Liver (tissue), 3 donors: Measurements from ENCODE around the gene NFIA.

Source experiments
- EGR1 ChIP-seq, 2 donors: IDR thresholded peaks; 2 replicates each; pipeline ENCODE4 v1.6.1; 2016 to 2018; ENCODE audit warnings: antibody characterized with exemption in 2 of 2, low read depth in 2 of 2
- FOXA1 ChIP-seq: IDR thresholded peaks from 2 replicates; pipeline ENCODE4 v1.6.1; 2016; ENCODE audit warnings: antibody characterized with exemption
- SP1 ChIP-seq: IDR thresholded peaks from 2 replicates; pipeline ENCODE4 v1.6.1; 2018; ENCODE audit warnings: antibody characterized with exemption, mild to moderate bottlenecking
- TF ChIP-seq, protein P1 (sequence below): IDR thresholded peaks from 2 replicates; pipeline ENCODE4 v1.6.1; 2016; ENCODE audit warnings: antibody characterized with exemption
- TF ChIP-seq, protein P2 (sequence below): fragments of 150-350 bp; IDR thresholded peaks from 2 replicates; pipeline ENCODE4 v1.5.1; 2017; ENCODE audit warnings: improper control_type of control experiment, low read depth, low read length; ENCODE audit not compliant: missing input control
- TF ChIP-seq, protein P3 (sequence below): IDR thresholded peaks from 2 replicates; pipeline ENCODE4 v1.6.1; 2016; ENCODE audit warnings: antibody characterized with exemption, mild to moderate bottlenecking
- donor health status: healthy.
- donor health status: healthy.

DNA sequence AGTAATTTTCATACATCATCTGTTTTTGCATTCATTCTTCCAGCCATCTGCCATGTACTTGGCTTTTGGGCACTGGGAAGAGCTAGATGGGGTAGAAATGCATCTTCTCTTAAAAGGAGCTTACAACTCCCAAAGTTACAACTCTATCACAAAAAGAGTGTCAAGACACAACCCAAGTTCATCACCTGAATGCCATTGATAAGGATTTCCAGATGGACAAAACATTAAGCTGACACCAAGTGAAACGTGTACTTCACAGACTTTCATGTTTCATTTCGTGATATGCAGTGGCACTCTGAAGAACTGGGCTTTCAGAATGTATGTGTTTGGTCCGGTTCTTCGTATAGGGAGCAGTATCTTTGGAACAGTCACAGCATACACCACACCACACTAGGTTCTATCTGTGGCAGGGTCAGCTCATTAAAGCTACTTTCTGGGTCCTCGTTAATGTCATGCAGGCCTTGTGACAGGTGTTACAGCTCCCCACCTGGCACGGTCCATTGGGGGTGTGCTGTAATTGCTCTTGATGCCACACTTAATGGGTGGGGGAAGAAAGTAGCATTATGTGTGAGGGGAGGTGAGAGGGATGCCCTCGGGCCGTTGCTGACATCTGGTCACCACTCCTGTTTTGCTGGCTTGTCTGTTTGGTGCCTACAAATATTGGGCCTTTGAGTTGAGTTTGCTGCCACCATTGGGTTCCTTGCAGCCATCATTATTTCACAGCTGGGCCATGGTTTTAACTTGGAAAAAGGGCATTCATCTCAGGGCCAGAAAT lies 164.9 kb downstream of the NFIA start:
- TF ChIP-seq FOXA1 = no peak
- TF ChIP-seq, protein P1, sequence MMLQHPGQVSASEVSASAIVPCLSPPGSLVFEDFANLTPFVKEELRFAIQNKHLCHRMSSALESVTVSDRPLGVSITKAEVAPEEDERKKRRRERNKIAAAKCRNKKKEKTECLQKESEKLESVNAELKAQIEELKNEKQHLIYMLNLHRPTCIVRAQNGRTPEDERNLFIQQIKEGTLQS = no peak
- no peak for TF ChIP-seq SP1
- TF ChIP-seq, protein P2, sequence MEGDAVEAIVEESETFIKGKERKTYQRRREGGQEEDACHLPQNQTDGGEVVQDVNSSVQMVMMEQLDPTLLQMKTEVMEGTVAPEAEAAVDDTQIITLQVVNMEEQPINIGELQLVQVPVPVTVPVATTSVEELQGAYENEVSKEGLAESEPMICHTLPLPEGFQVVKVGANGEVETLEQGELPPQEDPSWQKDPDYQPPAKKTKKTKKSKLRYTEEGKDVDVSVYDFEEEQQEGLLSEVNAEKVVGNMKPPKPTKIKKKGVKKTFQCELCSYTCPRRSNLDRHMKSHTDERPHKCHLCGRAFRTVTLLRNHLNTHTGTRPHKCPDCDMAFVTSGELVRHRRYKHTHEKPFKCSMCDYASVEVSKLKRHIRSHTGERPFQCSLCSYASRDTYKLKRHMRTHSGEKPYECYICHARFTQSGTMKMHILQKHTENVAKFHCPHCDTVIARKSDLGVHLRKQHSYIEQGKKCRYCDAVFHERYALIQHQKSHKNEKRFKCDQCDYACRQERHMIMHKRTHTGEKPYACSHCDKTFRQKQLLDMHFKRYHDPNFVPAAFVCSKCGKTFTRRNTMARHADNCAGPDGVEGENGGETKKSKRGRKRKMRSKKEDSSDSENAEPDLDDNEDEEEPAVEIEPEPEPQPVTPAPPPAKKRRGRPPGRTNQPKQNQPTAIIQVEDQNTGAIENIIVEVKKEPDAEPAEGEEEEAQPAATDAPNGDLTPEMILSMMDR = no peak
- TF ChIP-seq EGR1 (IDR thresholded peaks at IDR 0.05; ENCODE audit: low read depth in 2 of 2) = no peak
- TF ChIP-seq, protein P3, sequence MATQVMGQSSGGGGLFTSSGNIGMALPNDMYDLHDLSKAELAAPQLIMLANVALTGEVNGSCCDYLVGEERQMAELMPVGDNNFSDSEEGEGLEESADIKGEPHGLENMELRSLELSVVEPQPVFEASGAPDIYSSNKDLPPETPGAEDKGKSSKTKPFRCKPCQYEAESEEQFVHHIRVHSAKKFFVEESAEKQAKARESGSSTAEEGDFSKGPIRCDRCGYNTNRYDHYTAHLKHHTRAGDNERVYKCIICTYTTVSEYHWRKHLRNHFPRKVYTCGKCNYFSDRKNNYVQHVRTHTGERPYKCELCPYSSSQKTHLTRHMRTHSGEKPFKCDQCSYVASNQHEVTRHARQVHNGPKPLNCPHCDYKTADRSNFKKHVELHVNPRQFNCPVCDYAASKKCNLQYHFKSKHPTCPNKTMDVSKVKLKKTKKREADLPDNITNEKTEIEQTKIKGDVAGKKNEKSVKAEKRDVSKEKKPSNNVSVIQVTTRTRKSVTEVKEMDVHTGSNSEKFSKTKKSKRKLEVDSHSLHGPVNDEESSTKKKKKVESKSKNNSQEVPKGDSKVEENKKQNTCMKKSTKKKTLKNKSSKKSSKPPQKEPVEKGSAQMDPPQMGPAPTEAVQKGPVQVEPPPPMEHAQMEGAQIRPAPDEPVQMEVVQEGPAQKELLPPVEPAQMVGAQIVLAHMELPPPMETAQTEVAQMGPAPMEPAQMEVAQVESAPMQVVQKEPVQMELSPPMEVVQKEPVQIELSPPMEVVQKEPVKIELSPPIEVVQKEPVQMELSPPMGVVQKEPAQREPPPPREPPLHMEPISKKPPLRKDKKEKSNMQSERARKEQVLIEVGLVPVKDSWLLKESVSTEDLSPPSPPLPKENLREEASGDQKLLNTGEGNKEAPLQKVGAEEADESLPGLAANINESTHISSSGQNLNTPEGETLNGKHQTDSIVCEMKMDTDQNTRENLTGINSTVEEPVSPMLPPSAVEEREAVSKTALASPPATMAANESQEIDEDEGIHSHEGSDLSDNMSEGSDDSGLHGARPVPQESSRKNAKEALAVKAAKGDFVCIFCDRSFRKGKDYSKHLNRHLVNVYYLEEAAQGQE = no peak
